Measurements from ENCODE around the gene KIRREL3.

Gene KIRREL3

GRCh38 chr11:126901783-126902182 is 98.8 kb downstream of the KIRREL3 start:
- no peak for DNase-seq

- no peak for DNase-seq
These were observed 100.4 kb downstream of the KIRREL3 start for GRCh38 chr11:126899961-126900748.

- no peak for DNase-seq
These were observed 101.8 kb downstream of the KIRREL3 start for GRCh38 chr11:126898802-126899201.

GRCh38 chr11:126897430-126897829 is 103.1 kb downstream of the KIRREL3 start:
- no peak for DNase-seq

GRCh38 chr11:126896025-126896424 is 104.5 kb downstream of the KIRREL3 start:
- no peak for DNase-seq

- no peak for DNase-seq
These were observed 106.8 kb downstream of the KIRREL3 start for GRCh38 chr11:126893796-126894195.

- no peak for DNase-seq
These were observed 107.8 kb downstream of the KIRREL3 start for GRCh38 chr11:126892756-126893155.

- no peak for DNase-seq
These were observed 108.9 kb downstream of the KIRREL3 start for GRCh38 chr11:126891556-126892217.

GRCh38 chr11:126890561-126890960 is 110.0 kb downstream of the KIRREL3 start:
- no peak for DNase-seq

GRCh38 chr11:126888115-126888712 is 112.4 kb downstream of the KIRREL3 start:
- no peak for DNase-seq

GRCh38 chr11:126886636-126887035 is 113.9 kb downstream of the KIRREL3 start:
- no peak for DNase-seq

- no peak for DNase-seq
These were observed 114.5 kb downstream of the KIRREL3 start for GRCh38 chr11:126886085-126886484.

- no peak for DNase-seq
These were observed 116.0 kb downstream of the KIRREL3 start for GRCh38 chr11:126884594-126884993.

- DNase-seq, result no peak
These were observed 116.4 kb downstream of the KIRREL3 start for GRCh38 chr11:126884192-126884591.

- DNase-seq, result no peak
These were observed 119.7 kb downstream of the KIRREL3 start for GRCh38 chr11:126880872-126881271.

- no peak for DNase-seq
These were observed 121.1 kb downstream of the KIRREL3 start for GRCh38 chr11:126879516-126879915.

- no peak for DNase-seq
These were observed 121.6 kb downstream of the KIRREL3 start for GRCh38 chr11:126878913-126879482.

- no peak for DNase-seq
These were observed 125.7 kb downstream of the KIRREL3 start for GRCh38 chr11:126874831-126875230.

- no peak for DNase-seq
These were observed 126.3 kb downstream of the KIRREL3 start for GRCh38 chr11:126874276-126874675.

GRCh38 chr11:126871792-126872191 is 128.8 kb downstream of the KIRREL3 start:
- no peak for DNase-seq

GRCh38 chr11:126870021-126870420 is 130.5 kb downstream of the KIRREL3 start:
- no peak for DNase-seq

- no peak for DNase-seq
These were observed 131.8 kb downstream of the KIRREL3 start for GRCh38 chr11:126868741-126869140.

- DNase-seq, result no peak
These were observed 135.6 kb downstream of the KIRREL3 start for GRCh38 chr11:126864934-126865333.
